SK-N-SH (cell line): ENCODE measurements around the gene MIER1.

Source experiments
- EP300 ChIP-seq, 2 experiments: IDR thresholded peaks; 2 replicates each; pipeline versions ENCODE4 v1.4.0 to v1.6.1; 2012; ENCODE audit warnings: borderline replicate concordance in 1 of 2, low read depth in 1 of 2, low read length in 1 of 2
- EZH2phosphoT487 ChIP-seq: fragments of 200-600 bp; sonication (generic); IDR thresholded peaks from 2 replicates; pipeline ENCODE4 v1.6.1; 2017; ENCODE audit warnings: low read depth, mixed run types, mild to moderate bottlenecking, antibody characterized with exemption, moderate library complexity, borderline replicate concordance
- GABPA ChIP-seq: IDR thresholded peaks from 2 replicates; pipeline ENCODE4 v1.4.0; 2012; ENCODE audit warnings: low read depth, mild to moderate bottlenecking
- IRF3 ChIP-seq: fragments of 150-350 bp; IDR thresholded peaks from 2 replicates; pipeline ENCODE4 v1.6.1; 2016; ENCODE audit warnings: mild to moderate bottlenecking, low read depth, low read length
- MEF2A ChIP-seq: IDR thresholded peaks from 2 replicates; pipeline ENCODE4 v1.4.0; 2012; ENCODE audit warnings: low read depth, borderline replicate concordance
- POLR2AphosphoS5 ChIP-seq: IDR thresholded peaks from 2 replicates; pipeline ENCODE4 v1.6.1; 2012; ENCODE audit warnings: low read depth, low read length
- USF2 ChIP-seq: fragments of 150-350 bp; IDR thresholded peaks from 2 replicates; pipeline ENCODE4 v1.6.1; 2017; ENCODE audit warnings: antibody characterized with exemption, low read length, low read depth, borderline replicate concordance
- TF ChIP-seq, protein P1 (sequence below): fragments of 200-600 bp; sonication (generic); IDR thresholded peaks from 2 replicates; pipeline ENCODE4 v1.6.1; 2017; ENCODE audit warnings: antibody characterized with exemption, mild to moderate bottlenecking, moderate library complexity

GRCh38 chr1:66978201-66978600 lies 53.4 kb downstream of the MIER1 start:
- TF ChIP-seq, protein P1, sequence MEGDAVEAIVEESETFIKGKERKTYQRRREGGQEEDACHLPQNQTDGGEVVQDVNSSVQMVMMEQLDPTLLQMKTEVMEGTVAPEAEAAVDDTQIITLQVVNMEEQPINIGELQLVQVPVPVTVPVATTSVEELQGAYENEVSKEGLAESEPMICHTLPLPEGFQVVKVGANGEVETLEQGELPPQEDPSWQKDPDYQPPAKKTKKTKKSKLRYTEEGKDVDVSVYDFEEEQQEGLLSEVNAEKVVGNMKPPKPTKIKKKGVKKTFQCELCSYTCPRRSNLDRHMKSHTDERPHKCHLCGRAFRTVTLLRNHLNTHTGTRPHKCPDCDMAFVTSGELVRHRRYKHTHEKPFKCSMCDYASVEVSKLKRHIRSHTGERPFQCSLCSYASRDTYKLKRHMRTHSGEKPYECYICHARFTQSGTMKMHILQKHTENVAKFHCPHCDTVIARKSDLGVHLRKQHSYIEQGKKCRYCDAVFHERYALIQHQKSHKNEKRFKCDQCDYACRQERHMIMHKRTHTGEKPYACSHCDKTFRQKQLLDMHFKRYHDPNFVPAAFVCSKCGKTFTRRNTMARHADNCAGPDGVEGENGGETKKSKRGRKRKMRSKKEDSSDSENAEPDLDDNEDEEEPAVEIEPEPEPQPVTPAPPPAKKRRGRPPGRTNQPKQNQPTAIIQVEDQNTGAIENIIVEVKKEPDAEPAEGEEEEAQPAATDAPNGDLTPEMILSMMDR: no peak
- TF ChIP-seq USF2 (no peak), EZH2phosphoT487 (no peak), IRF3 (no peak), EP300 (IDR thresholded peaks at IDR 0.05; ENCODE audit: borderline replicate concordance in 1 of 2, low read depth in 1 of 2, low read length in 1 of 2) (no peak), GABPA (no peak), POLR2AphosphoS5 (no peak), MEF2A (no peak)
